Subcutaneous adipose tissue (tissue), 4 donors: ENCODE measurements around the gene CLIP4. TPM values are rescaled to one million over a fixed set of nuclear protein-coding genes. Genes with fewer than 3 reads are reported as not detected.

Experiments
- CTCF ChIP-seq: fragments of 450-650 bp; IDR thresholded peaks from one replicate; pipeline ENCODE4 v1.5.1; 2016; ENCODE audit warnings: low read depth, mild to moderate bottlenecking, control low read depth, antibody characterized with exemption, moderate library complexity
- total RNA-seq, 4 donors: library from RNA; depleted of rRNA; stranded (reverse); fragments of >200 nt; gene quantifications; one replicate each; pipeline ENCODE4 v1.1.0, GENCODE V29; 2016

CLIP4 gene
- total RNA-seq, 4 donors from 2014 or later: 59.3 to 103 (median 96.6) TPM

- no peak for TF ChIP-seq CTCF
Measured at GRCh38 chr2:29226808-29227207, 111.6 kb downstream of the CLIP4 start.

GRCh38 chr2:29227935-29228675 is 112.9 kb downstream of the CLIP4 start:
- TF ChIP-seq CTCF: no peak

- no peak for TF ChIP-seq CTCF
Measured at GRCh38 chr2:29228947-29229346, 113.7 kb downstream of the CLIP4 start.

- TF ChIP-seq CTCF: no peak
Measured at GRCh38 chr2:29229640-29230039, 114.4 kb downstream of the CLIP4 start.

- no peak for TF ChIP-seq CTCF
Measured at GRCh38 chr2:29232041-29232440, 116.8 kb downstream of the CLIP4 start.

- no peak for TF ChIP-seq CTCF
Measured at GRCh38 chr2:29233428-29233827, 118.2 kb downstream of the CLIP4 start.

- no peak for TF ChIP-seq CTCF
Measured at GRCh38 chr2:29235411-29235810, 120.2 kb downstream of the CLIP4 start.
